Measurements from ENCODE around the gene YIPF5.
A peak's percentile ranks its signal among the peaks of the same experiment; 100 is the strongest.

DNA sequence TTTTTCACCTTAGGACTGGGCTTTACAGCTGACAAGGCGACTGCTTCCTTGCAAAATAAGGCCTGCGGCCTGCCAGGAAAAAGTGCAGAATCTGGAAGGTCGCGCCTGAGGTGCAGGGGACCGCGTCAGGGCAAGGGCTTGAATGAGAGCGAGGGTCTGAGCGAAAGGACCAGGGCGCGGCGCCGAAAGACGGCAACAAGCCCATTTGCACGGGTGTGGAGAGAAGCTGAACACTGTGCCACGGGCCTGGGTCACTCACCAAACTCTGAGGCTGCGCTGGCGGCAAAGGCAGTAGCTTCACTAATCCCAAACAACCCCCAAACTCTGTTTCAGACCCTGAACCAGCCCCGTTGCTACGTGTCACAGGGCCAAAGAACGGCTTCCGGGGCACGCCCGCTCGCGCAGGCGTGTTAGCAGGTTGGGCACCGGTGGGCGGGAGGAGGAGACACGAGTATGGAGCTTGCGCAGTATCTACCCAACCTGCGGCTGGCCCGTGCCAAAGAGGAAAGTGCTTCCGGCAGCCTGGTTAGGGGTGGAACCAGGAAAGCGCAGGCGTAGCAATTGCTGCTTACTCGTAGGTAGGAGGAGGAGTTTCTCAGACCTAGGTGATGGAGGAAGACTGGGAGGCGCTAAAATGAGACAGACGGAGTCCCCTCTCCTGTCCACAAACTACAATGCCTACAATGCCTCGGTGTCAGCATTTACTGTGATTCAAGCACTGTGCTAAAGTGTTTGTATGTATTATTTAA is at the start of gene YIPF5, which contains the start of gene KCTD16:
- TF ChIP-seq POLR2A (IDR thresholded peaks at IDR 0.05) (peak; percentile 43 to 48), CTCF (IDR thresholded peaks at IDR 0.05 in 4 of 5, conservative IDR thresholded peaks at IDR 0.05 in 1 of 5) (no peak)
